Liver (tissue), 9 donors: ENCODE results near the gene TEX2. TPM values are rescaled to one million over a fixed set of nuclear protein-coding genes. Genes with fewer than 3 reads are reported as not detected.
"Not testable (repeated sequence)": the region's sequence is repeated elsewhere in the genome, so short reads cannot be mapped to it uniquely, and the experiment has no call there.

ENCODE experiments used
- DNase-seq: peaks from one replicate; pipeline ENCODE4 v3.0.0-alpha.2; 2017; ENCODE audit warnings: low spot score
- H3K27ac ChIP-seq, 2 donors: one replicate each; pipeline ENCODE4 v1.7.0; 2013; ENCODE audit warnings: inconsistent platforms in 2 of 2, low read length in 2 of 2, control low read depth in 1 of 2, low read depth in 1 of 2, mild to moderate bottlenecking in 1 of 2
- H3K27me3 ChIP-seq, 4 donors: one replicate each; pipeline versions ENCODE4 v1.6.1 to v1.7.0; 2013; ENCODE audit warnings: low read length in 3 of 4, inconsistent platforms in 1 of 4, mild to moderate bottlenecking in 1 of 4, moderate library complexity in 1 of 4; ENCODE audit not compliant: control insufficient read depth in 4 of 4, insufficient read depth in 4 of 4
- H3K36me3 ChIP-seq, 4 donors: one replicate each; pipeline versions ENCODE4 v1.6.1 to v1.7.0; 2013; ENCODE audit warnings: low read length in 3 of 4, mild to moderate bottlenecking in 3 of 4, low read depth in 1 of 4, moderate library complexity in 1 of 4; ENCODE audit not compliant: control insufficient read depth in 4 of 4, insufficient read depth in 3 of 4
- H3K4me1 ChIP-seq, 4 donors: one replicate each; pipeline versions ENCODE4 v1.6.1 to v1.7.0; 2013; ENCODE audit warnings: low read length in 3 of 4, mild to moderate bottlenecking in 3 of 4, moderate library complexity in 1 of 4; ENCODE audit not compliant: control insufficient read depth in 4 of 4, insufficient read depth in 4 of 4
- H3K4me3 ChIP-seq, 3 donors: one replicate each; pipeline versions ENCODE4 v1.6.1 to v1.7.0; 2013; ENCODE audit warnings: low read length in 3 of 3, control low read depth in 1 of 3, low read depth in 1 of 3, mild to moderate bottlenecking in 1 of 3
- H3K9ac ChIP-seq, 2 donors: one replicate each; pipeline ENCODE4 v1.7.0; 2013; ENCODE audit warnings: low read length in 2 of 2, mild to moderate bottlenecking in 2 of 2, moderate library complexity in 2 of 2, control low read depth in 1 of 2, low read depth in 1 of 2
- H3K9me3 ChIP-seq, 4 donors: one replicate each; pipeline versions ENCODE4 v1.6.1 to v1.7.0; 2013; ENCODE audit warnings: low read length in 3 of 4; ENCODE audit not compliant: control insufficient read depth in 4 of 4
- ATF3 ChIP-seq: IDR thresholded peaks from 2 replicates; pipeline ENCODE4 v1.6.1; 2016; ENCODE audit warnings: antibody characterized with exemption
- EGR1 ChIP-seq, 2 donors: IDR thresholded peaks; 2 replicates each; pipeline ENCODE4 v1.6.1; 2016 to 2018; ENCODE audit warnings: antibody characterized with exemption in 2 of 2, low read depth in 2 of 2
- FOXA1 ChIP-seq: IDR thresholded peaks from 2 replicates; pipeline ENCODE4 v1.6.1; 2016; ENCODE audit warnings: antibody characterized with exemption
- FOXA2 ChIP-seq: IDR thresholded peaks from 2 replicates; pipeline ENCODE4 v1.6.1; 2016; ENCODE audit warnings: antibody characterized with exemption
- GABPA ChIP-seq, 2 donors: IDR thresholded peaks in 1 of 2; conservative IDR thresholded peaks in 1 of 2; 2 replicates each; pipeline ENCODE4 v1.6.1; 2016; ENCODE audit warnings: antibody characterized with exemption in 2 of 2, mild to moderate bottlenecking in 1 of 2, moderate library complexity in 1 of 2
- HNF4A ChIP-seq, 2 donors: conservative IDR thresholded peaks; 2 replicates each; pipeline ENCODE4 v1.6.1; 2016; ENCODE audit warnings: antibody characterized with exemption in 2 of 2, mild to moderate bottlenecking in 2 of 2
- HNF4G ChIP-seq: IDR thresholded peaks from 2 replicates; pipeline ENCODE4 v1.6.1; 2016; ENCODE audit warnings: antibody characterized with exemption
- JUND ChIP-seq, 2 donors: IDR thresholded peaks; 2 replicates each; pipeline ENCODE4 v1.6.1; 2016; ENCODE audit warnings: antibody characterized with exemption in 2 of 2
- NR2F2 ChIP-seq: IDR thresholded peaks from 2 replicates; pipeline ENCODE4 v1.6.1; 2016; ENCODE audit warnings: antibody characterized with exemption
- RAD21 ChIP-seq, 2 donors: IDR thresholded peaks; 2 replicates each; pipeline ENCODE4 v1.6.1; 2016; ENCODE audit warnings: antibody characterized with exemption in 2 of 2, mild to moderate bottlenecking in 2 of 2
- RXRA ChIP-seq, 2 donors: IDR thresholded peaks; 2 replicates each; pipeline ENCODE4 v1.6.1; 2017 to 2018; ENCODE audit warnings: antibody characterized with exemption in 2 of 2, mild to moderate bottlenecking in 1 of 2
- SP1 ChIP-seq: IDR thresholded peaks from 2 replicates; pipeline ENCODE4 v1.6.1; 2018; ENCODE audit warnings: antibody characterized with exemption, mild to moderate bottlenecking
- TAF1 ChIP-seq: conservative IDR thresholded peaks from 2 replicates; pipeline ENCODE4 v1.6.1; 2016; ENCODE audit warnings: antibody characterized with exemption, mild to moderate bottlenecking
- YY1 ChIP-seq: IDR thresholded peaks from 2 replicates; pipeline ENCODE4 v1.6.1; 2016; ENCODE audit warnings: antibody characterized with exemption, mild to moderate bottlenecking
- WGBS: extraction: QIAGEN DNeasy Blood & Tissue Kit; methylation state at CpG from one replicate; pipeline ENCODE4 v1.1.7; 2013; 5-methylcytosine and 5-hydroxymethylcytosine counted together
- polyA plus RNA-seq, 2 donors: library from polyadenylated mRNA; stranded (reverse) in 1 of 2; unstranded in 1 of 2; fragments of 200-250 nt in 1 of 2; fragments of >200 nt in 1 of 2; fragmentation: Nextera tagmentation in 1 of 2; extraction: Ambion mirVana in 1 of 2; gene quantifications; one replicate each; pipeline versions ENCODE4 v1.2.1 to v1.2.3, GENCODE V29; 2013 to 2015
- total RNA-seq, 2 donors: library from RNA; depleted of rRNA; stranded (reverse); fragments of >200 nt; gene quantifications; one replicate each; pipeline ENCODE4 v1.2.3, GENCODE V29; 2014
- TF ChIP-seq, protein P1 (sequence below): fragments of 150-350 bp; IDR thresholded peaks from 2 replicates; pipeline ENCODE4 v1.5.1; 2017; ENCODE audit warnings: improper control_type of control experiment, low read depth, low read length; ENCODE audit not compliant: missing input control
- TF ChIP-seq, protein P2 (sequence below): IDR thresholded peaks from 2 replicates; pipeline ENCODE4 v1.6.1; 2016; ENCODE audit warnings: antibody characterized with exemption
- TF ChIP-seq, protein P3 (sequence below): IDR thresholded peaks from 2 replicates; pipeline ENCODE4 v1.6.1; 2016; ENCODE audit warnings: antibody characterized with exemption
- donor health status: healthy.
- donor health status: healthy.
- donor health status: healthy.
- donor health status: healthy.
- donor health status: healthy.

Gene TEX2
- total and polyA plus RNA-seq, 4 donors: 15.9 to 39.8 (median 28.2) TPM

- Histone ChIP-seq H3K9ac (peak overlapping the region; percentile 19), H3K4me1 (peaks cover 22 to 49% (median 34%) of the 10 kb centered on the region in 4 donors), H3K27ac (peak overlapping the region; percentile 61 to 71)
- H3K9me3 ChIP-seq, H3K36me3 ChIP-seq, DNase-seq, H3K27me3 ChIP-seq, H3K4me3 ChIP-seq: not testable (repeated sequence)
- WGBS: 78% methylated on average over 13 of the region's 13 CpGs
- TF ChIP-seq RAD21 (IDR thresholded peaks at IDR 0.05): peak in 1 of 2 donors; percentile 34
- TF ChIP-seq YY1: peak; percentile 18
Observed at GRCh38 chr17:64120972-64121786, 141.9 kb downstream of the TEX2 start.

DNA sequence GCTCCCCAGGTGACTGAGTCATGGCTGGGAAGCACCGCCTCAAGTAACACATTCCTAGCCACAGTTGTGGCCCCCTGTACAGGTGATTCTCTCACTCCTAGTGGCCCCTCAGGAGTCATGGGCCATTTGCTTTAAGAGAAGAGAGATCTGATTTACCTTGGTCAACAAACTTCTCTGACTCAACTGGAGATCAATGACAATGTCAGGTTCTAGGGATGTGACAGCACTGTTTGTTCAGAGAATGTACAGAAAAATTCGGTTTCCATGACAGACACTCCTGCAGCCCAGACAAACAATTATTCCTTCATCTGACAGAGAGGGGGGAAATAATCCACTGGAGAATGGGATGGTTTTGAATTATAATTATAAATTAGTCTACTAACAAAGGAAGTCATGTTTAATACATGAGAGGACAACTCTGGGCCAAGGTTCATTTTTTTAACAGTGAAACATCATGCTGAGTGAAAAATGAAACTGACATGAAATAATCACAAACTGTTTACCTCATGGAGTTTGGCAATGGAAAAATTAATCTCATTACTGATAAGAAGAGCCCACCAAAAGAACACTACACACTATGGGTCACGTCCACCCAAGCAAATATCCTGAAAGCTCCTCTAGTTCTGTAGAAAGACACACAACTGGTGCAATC lies 142.8 kb downstream of the TEX2 start:
- H3K9me3 ChIP-seq: no peaks in the 10 kb centered on the region
- peak overlapping the region; percentile 61 to 71 for H3K27ac ChIP-seq
- H3K4me3 ChIP-seq: no peak overlapping the region
- peaks cover 0 to 5% (median under 1%) of the 10 kb centered on the region in 4 donors for H3K36me3 ChIP-seq
- no peak for DNase-seq
- no peak overlapping the region for H3K9ac ChIP-seq
- peaks cover 24 to 50% (median 40%) of the 10 kb centered on the region in 4 donors for H3K4me1 ChIP-seq
- WGBS: 57% methylated on average over 3 of the region's 3 CpGs
- H3K27me3 ChIP-seq: no peaks in the 10 kb centered on the region
- TF ChIP-seq RAD21 (IDR thresholded peaks at IDR 0.05) (no peak), TAF1 (no peak), SP1 (no peak), NR2F2 (no peak), RXRA (IDR thresholded peaks at IDR 0.05) (no peak), HNF4G (no peak), FOXA2 (no peak), ATF3 (no peak), JUND (IDR thresholded peaks at IDR 0.05) (no peak), EGR1 (IDR thresholded peaks at IDR 0.05; ENCODE audit: low read depth in 2 of 2) (no peak), FOXA1 (no peak), GABPA (IDR thresholded peaks at IDR 0.05 in 1 of 2, conservative IDR thresholded peaks at IDR 0.05 in 1 of 2) (no peak), HNF4A (conservative IDR thresholded peaks at IDR 0.05) (no peak)
- TF ChIP-seq, protein P1, sequence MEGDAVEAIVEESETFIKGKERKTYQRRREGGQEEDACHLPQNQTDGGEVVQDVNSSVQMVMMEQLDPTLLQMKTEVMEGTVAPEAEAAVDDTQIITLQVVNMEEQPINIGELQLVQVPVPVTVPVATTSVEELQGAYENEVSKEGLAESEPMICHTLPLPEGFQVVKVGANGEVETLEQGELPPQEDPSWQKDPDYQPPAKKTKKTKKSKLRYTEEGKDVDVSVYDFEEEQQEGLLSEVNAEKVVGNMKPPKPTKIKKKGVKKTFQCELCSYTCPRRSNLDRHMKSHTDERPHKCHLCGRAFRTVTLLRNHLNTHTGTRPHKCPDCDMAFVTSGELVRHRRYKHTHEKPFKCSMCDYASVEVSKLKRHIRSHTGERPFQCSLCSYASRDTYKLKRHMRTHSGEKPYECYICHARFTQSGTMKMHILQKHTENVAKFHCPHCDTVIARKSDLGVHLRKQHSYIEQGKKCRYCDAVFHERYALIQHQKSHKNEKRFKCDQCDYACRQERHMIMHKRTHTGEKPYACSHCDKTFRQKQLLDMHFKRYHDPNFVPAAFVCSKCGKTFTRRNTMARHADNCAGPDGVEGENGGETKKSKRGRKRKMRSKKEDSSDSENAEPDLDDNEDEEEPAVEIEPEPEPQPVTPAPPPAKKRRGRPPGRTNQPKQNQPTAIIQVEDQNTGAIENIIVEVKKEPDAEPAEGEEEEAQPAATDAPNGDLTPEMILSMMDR: no peak
- TF ChIP-seq, protein P2, sequence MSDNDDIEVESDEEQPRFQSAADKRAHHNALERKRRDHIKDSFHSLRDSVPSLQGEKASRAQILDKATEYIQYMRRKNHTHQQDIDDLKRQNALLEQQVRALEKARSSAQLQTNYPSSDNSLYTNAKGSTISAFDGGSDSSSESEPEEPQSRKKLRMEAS: no peak
- TF ChIP-seq, protein P3, sequence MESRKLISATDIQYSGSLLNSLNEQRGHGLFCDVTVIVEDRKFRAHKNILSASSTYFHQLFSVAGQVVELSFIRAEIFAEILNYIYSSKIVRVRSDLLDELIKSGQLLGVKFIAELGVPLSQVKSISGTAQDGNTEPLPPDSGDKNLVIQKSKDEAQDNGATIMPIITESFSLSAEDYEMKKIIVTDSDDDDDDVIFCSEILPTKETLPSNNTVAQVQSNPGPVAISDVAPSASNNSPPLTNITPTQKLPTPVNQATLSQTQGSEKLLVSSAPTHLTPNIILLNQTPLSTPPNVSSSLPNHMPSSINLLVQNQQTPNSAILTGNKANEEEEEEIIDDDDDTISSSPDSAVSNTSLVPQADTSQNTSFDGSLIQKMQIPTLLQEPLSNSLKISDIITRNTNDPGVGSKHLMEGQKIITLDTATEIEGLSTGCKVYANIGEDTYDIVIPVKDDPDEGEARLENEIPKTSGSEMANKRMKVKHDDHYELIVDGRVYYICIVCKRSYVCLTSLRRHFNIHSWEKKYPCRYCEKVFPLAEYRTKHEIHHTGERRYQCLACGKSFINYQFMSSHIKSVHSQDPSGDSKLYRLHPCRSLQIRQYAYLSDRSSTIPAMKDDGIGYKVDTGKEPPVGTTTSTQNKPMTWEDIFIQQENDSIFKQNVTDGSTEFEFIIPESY: no peak
